HCT116 (cell line): Measurements from ENCODE around the gene CALU. TPM values are rescaled to one million over a fixed set of nuclear protein-coding genes. Genes with fewer than 3 reads are reported as not detected.

Experiments
- ATAC-seq: fragments of 200-7000 bp; cut with Tn5 transposase; 2 replicates; pipeline ENCODE4 v1.9.1; 2020; ENCODE audit warnings: mild to moderate bottlenecking, moderate library complexity
- BruUV-seq: library from RNA; stranded (reverse); fragments of 400-500 nt; replicated peaks from 2 replicates; lab custom pipeline; 2021; lab: Mats Ljungman, UMichigan
- CTCF ChIA-PET: fragments of 300-600 bp; sonication (Branson Sonifier 250); formaldehyde crosslinking; loops from one replicate; lab custom pipeline; 2021; ENCODE audit warnings: antibody characterized with exemption; lab: Charles Lee
- POLR2A ChIA-PET: fragments of 300-600, 350-600 bp; sonication (Branson Sonifier 250); formaldehyde crosslinking; loops from one replicate; lab custom pipeline; 2021; ENCODE audit warnings: antibody characterized with exemption; lab: Charles Lee
- RAD21 ChIA-PET, 2 experiments: fragments of 300-600 bp; sonication (Branson Sonifier 250); formaldehyde crosslinking; loops; one replicate each; lab custom pipeline; 2023; ENCODE audit warnings: low total read pairs in 2 of 2; ENCODE audit not compliant: uncharacterized antibody in 2 of 2, unreplicated experiment in 2 of 2, low non-redundant PET in 1 of 2; lab: Charles Lee
- DNase-seq: peaks from one replicate; pipeline ENCODE4 v3.0.0-alpha.2; 2010; ENCODE audit warnings: low read depth, low spot score
- H2AFZ ChIP-seq: fragments of 200-600 bp; shearing (Covaris generic), sonication (generic); 2 replicates; pipeline ENCODE4 v1.6.1; 2017; ENCODE audit warnings: low read depth, mixed run types, mixed read lengths, antibody characterized with exemption, low read length; ENCODE audit not compliant: poor library complexity, severe bottlenecking
- H3K27ac ChIP-seq: 2 replicates; pipeline ENCODE4 v1.5.1; 2012; ENCODE audit warnings: low read depth, low read length
- H3K27me3 ChIP-seq: fragments of 200-600 bp; sonication (generic); 2 replicates; pipeline ENCODE4 v1.6.1; 2016; ENCODE audit warnings: mixed run types, low read length, mixed read lengths; ENCODE audit not compliant: insufficient read depth
- H3K36me3 ChIP-seq, 2 experiments: fragments of 200-500 bp in 1 of 2; fragments of 200-600 bp in 1 of 2; sonication (Bioruptor generic) in 1 of 2; sonication (generic) in 1 of 2; 2 replicates each; pipeline versions ENCODE4 v1.5.1 to v1.6.1; 2014 to 2016; ENCODE audit warnings: low read length in 2 of 2, inconsistent platforms in 1 of 2, mixed read lengths in 1 of 2, mixed run types in 1 of 2; ENCODE audit not compliant: insufficient read depth in 2 of 2, control insufficient read depth in 1 of 2
- H3K4me1 ChIP-seq, 2 experiments: fragments of 200-600 bp in 1 of 2; sonication (generic) in 1 of 2; 2 replicates each; pipeline versions ENCODE4 v1.5.1 to v1.6.1; 2012 to 2017; ENCODE audit warnings: low read length in 2 of 2, inconsistent platforms in 1 of 2, mild to moderate bottlenecking in 1 of 2, mixed read lengths in 1 of 2, mixed run types in 1 of 2, moderate library complexity in 1 of 2; ENCODE audit not compliant: insufficient read depth in 2 of 2, control insufficient read depth in 1 of 2
- H3K4me2 ChIP-seq: fragments of 200-600 bp; sonication (generic); 2 replicates; pipeline ENCODE4 v1.6.1; 2017; ENCODE audit warnings: mixed run types, low read length, mixed read lengths
- H3K4me3 ChIP-seq, 2 experiments: fragments of 200-600 bp in 1 of 2; sonication (generic) in 1 of 2; replicated peaks in 1 of 2; 2 replicates each; pipeline ENCODE4 v1.5.1; 2011 to 2016; ENCODE audit warnings: low read length in 2 of 2, control low read depth in 1 of 2, low read depth in 1 of 2, mild to moderate bottlenecking in 1 of 2, mixed read lengths in 1 of 2, mixed run types in 1 of 2
- H3K79me2 ChIP-seq: fragments of 200-600 bp; sonication (generic); 2 replicates; pipeline ENCODE4 v1.6.1; 2017; ENCODE audit warnings: mild to moderate bottlenecking, mixed run types, low read length, moderate library complexity, mixed read lengths; ENCODE audit not compliant: insufficient read depth
- H3K9ac ChIP-seq: fragments of 200-600 bp; sonication (generic); 2 replicates; pipeline ENCODE4 v1.6.1; 2016; ENCODE audit warnings: low read length, mixed read lengths
- H3K9me2 ChIP-seq: fragments of 200-600 bp; sonication (generic), shearing (Covaris generic); 2 replicates; pipeline ENCODE4 v1.6.1; 2017; ENCODE audit warnings: mixed run types, mild to moderate bottlenecking, moderate library complexity; ENCODE audit not compliant: insufficient read depth
- H3K9me3 ChIP-seq, 2 experiments: fragments of 200-500 bp in 1 of 2; fragments of 200-600 bp in 1 of 2; sonication (Bioruptor generic) in 1 of 2; sonication (generic) in 1 of 2; 2 replicates each; pipeline ENCODE4 v1.6.1; 2014 to 2017; ENCODE audit warnings: low read length in 2 of 2, mixed read lengths in 2 of 2, inconsistent platforms in 1 of 2, low read depth in 1 of 2, mild to moderate bottlenecking in 1 of 2, mixed run types in 1 of 2, moderate library complexity in 1 of 2; ENCODE audit not compliant: control insufficient read depth in 1 of 2, insufficient read depth in 1 of 2
- H4K20me1 ChIP-seq: fragments of 200-600 bp; sonication (generic), shearing (Covaris generic); 2 replicates; pipeline ENCODE4 v1.6.1; 2017; ENCODE audit warnings: mixed run types, mild to moderate bottlenecking, moderate library complexity; ENCODE audit not compliant: insufficient read depth
- ATF3 ChIP-seq: IDR thresholded peaks from 2 replicates; pipeline ENCODE4 v1.6.1; 2012
- CEBPB ChIP-seq: IDR thresholded peaks from 2 replicates; pipeline ENCODE4 v1.6.1; 2012; ENCODE audit warnings: low read depth
- ELF1 ChIP-seq: IDR thresholded peaks from 2 replicates; pipeline ENCODE4 v1.6.1; 2012; ENCODE audit warnings: low read depth, borderline replicate concordance
- EZH2phosphoT487 ChIP-seq: fragments of 200-600 bp; IDR thresholded peaks from 2 replicates; pipeline ENCODE4 v1.6.1; 2018; ENCODE audit warnings: antibody characterized with exemption, borderline replicate concordance
- FOSL1 ChIP-seq: IDR thresholded peaks from 2 replicates; pipeline ENCODE4 v1.6.1; 2012; ENCODE audit warnings: low read depth
- JUND ChIP-seq: IDR thresholded peaks from 2 replicates; pipeline ENCODE4 v1.6.1; 2012
- MAX ChIP-seq: IDR thresholded peaks from 2 replicates; pipeline ENCODE4 v1.6.1; 2012
- POLR2A ChIP-seq: IDR thresholded peaks from 2 replicates; pipeline ENCODE4 v1.7.0; 2011; ENCODE audit warnings: borderline replicate concordance; ENCODE audit not compliant: insufficient read depth, insufficient read length; ENCODE audit errors: extremely low read depth
- POLR2AphosphoS5 ChIP-seq: IDR thresholded peaks from 2 replicates; pipeline ENCODE4 v1.6.1; 2011; ENCODE audit warnings: mild to moderate bottlenecking, low read depth, low read length, moderate library complexity
- RAD21 ChIP-seq: IDR thresholded peaks from 2 replicates; pipeline ENCODE4 v1.6.1; 2012; ENCODE audit warnings: low read depth, mild to moderate bottlenecking
- REST ChIP-seq: IDR thresholded peaks from 2 replicates; pipeline ENCODE4 v1.6.1; 2012; ENCODE audit warnings: low read depth
- SIN3A ChIP-seq: IDR thresholded peaks from 2 replicates; pipeline ENCODE4 v1.6.1; 2012; ENCODE audit warnings: low read depth
- SP1 ChIP-seq: IDR thresholded peaks from 2 replicates; pipeline ENCODE4 v1.6.1; 2012; ENCODE audit warnings: low read depth
- SRF ChIP-seq: IDR thresholded peaks from 2 replicates; pipeline ENCODE4 v1.6.1; 2012; ENCODE audit warnings: low read depth
- YY1 ChIP-seq: IDR thresholded peaks from 2 replicates; pipeline ENCODE4 v1.6.1; 2011; ENCODE audit warnings: low read length, low read depth, moderate library complexity, mild to moderate bottlenecking; ENCODE audit not compliant: insufficient replicate concordance; ENCODE audit errors: extremely low read depth
- ZBTB33 ChIP-seq: IDR thresholded peaks from 2 replicates; pipeline ENCODE4 v1.6.1; 2011; ENCODE audit warnings: mild to moderate bottlenecking, low read length, moderate library complexity; ENCODE audit not compliant: insufficient replicate concordance; ENCODE audit errors: extremely low read depth
- ZFX ChIP-seq: fragments of 450-650 bp; IDR thresholded peaks from 2 replicates; pipeline ENCODE4 v1.6.1; 2017
- ZNF274 ChIP-seq: fragments of 200-500 bp; sonication (Bioruptor generic); IDR thresholded peaks from 2 replicates; pipeline ENCODE4 v1.6.1; 2014; ENCODE audit warnings: mild to moderate bottlenecking, low read depth, low read length, inconsistent platforms
- intact Hi-C: fragments of 100-400 bp; cut with micrococcal nuclease; formaldehyde crosslinking; loops from 2 replicates; pipeline ENCODE4 v1.10.0; 2022
- total RNA-seq: library from RNA; stranded (reverse); gene quantifications from one replicate; pipeline ENCODE4 v1.2.1, GENCODE V29; 2021; ENCODE audit not compliant: unreplicated experiment

CALU gene
- total RNA-seq, 1 experiment from 2014 or later: 106 TPM

GRCh38 chr7:128708824-128709223, 30.3 kb upstream of the CALU start:
- ChIA-PET RAD21 (no interaction called here), POLR2A (interaction anchor here (1.5 kb wide), 1 partner anchor 30 kb away, joined by 3 read pairs; the partner anchor contains the start of gene CALU), CTCF (no interaction called here)
- no peaks in the 10 kb centered on the region for H3K9me2 ChIP-seq
- H3K36me3 ChIP-seq: no peaks in the 10 kb centered on the region
- H4K20me1 ChIP-seq: no peaks in the 10 kb centered on the region
- H3K4me3 ChIP-seq: no peak overlapping the region
- DNase-seq (no peak), ATAC-seq (0 out of 2 replicates have a peak, but pooled peaks have one; percentile 44)
- H3K27me3 ChIP-seq: no peaks in the 10 kb centered on the region
- H3K27ac ChIP-seq: no peak overlapping the region
- H3K79me2 ChIP-seq: no peaks in the 10 kb centered on the region
- no peak overlapping the region for H2AFZ ChIP-seq
- TF ChIP-seq JUND: no peak
- TF ChIP-seq ZBTB33: no peak
- TF ChIP-seq POLR2AphosphoS5: no peak
- no peak for TF ChIP-seq ATF3
- no peak for TF ChIP-seq CEBPB
- no peak for TF ChIP-seq MAX
- TF ChIP-seq SIN3A: no peak
- TF ChIP-seq YY1: no peak
- TF ChIP-seq SP1: no peak
- no peak for TF ChIP-seq REST
- no peak for TF ChIP-seq RAD21
- TF ChIP-seq ELF1: no peak
- no peak for TF ChIP-seq POLR2A
- TF ChIP-seq ZFX: no peak
- no peak for TF ChIP-seq FOSL1
- no peak for TF ChIP-seq SRF
- no peak for TF ChIP-seq ZNF274
- no peak for TF ChIP-seq EZH2phosphoT487
- intact Hi-C loops: no loop called here
- H3K4me2 ChIP-seq: no peak overlapping the region
- no peaks in the 10 kb centered on the region for H3K9me3 ChIP-seq
- no peak overlapping the region for H3K9ac ChIP-seq
- peaks cover 0 to 8% of the 10 kb centered on the region in 2 experiments; a peak in 1 of 4 replicates for H3K4me1 ChIP-seq
- BruUV-seq: no TSS peak
